ENCODE data around the gene LCP2.

The LCP2 gene

GRCh38 chr5:170296935-170297588 lies 515 bp downstream of the LCP2 start:
- peak; percentile 67 for TF ChIP-seq POLR2A (IDR thresholded peaks at IDR 0.05; ENCODE audit: low read length)
- no peak for TF ChIP-seq GATA1 (IDR thresholded peaks at IDR 0.05; ENCODE audit: low read depth, low read length)
- peak; percentile 39 to 62 for DNase-seq

DNA sequence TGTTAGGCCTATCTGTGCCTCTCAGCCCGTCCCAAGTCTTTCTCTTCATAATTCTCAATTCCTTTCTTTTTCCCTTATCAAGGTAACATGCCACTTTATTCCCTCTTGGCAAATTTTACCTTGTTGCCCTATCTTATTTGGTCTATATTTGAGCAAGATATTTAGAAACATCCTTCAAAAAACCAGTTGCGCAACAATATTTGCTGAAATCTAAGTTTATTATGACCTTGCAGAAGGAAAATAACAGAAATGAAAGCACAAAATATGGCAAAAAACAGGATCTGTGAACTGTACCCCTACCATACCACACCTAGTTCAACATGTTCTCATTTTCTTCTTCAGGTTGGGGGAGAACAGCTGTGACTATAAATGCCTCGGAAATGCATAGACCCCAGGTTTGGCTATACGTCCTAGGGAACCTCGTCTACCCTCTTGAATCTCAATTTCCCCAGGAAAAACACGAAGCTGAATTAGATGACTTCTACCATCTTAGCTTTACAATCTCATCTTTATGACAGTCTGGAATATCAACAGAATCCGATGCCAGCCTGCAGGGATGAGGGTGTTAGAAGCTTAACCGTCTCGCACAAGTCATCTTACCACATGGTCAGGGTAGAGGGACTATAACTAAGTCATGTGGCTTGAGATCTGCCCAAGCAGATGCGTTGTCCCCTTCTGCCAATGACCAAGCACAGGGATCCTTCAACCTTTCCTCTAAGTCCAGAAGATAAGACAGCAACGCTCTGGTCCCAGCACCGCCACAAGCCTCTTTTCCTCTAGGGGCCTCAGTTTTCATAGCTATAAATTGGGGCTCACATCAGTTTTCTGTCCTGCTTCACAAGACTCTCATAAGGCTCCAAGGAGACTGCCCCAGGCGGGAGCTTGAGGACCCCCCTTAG lies 1.3 kb downstream of the LCP2 start:
- no peak for TF ChIP-seq GATA1 (IDR thresholded peaks at IDR 0.05; ENCODE audit: low read depth, low read length)
- TF ChIP-seq POLR2A (IDR thresholded peaks at IDR 0.05; ENCODE audit: low read length) = peak; percentile 77
- DNase-seq = peak; percentile 33 to 63

- TF ChIP-seq GATA1 (IDR thresholded peaks at IDR 0.05; ENCODE audit: low read depth, low read length) (no peak), POLR2A (IDR thresholded peaks at IDR 0.05; ENCODE audit: low read length) (no peak)
- DNase-seq = peak in 1 of 2 experiments; percentile 64
Observed at GRCh38 chr5:170294556-170294955, 3.0 kb downstream of the LCP2 start.

DNA sequence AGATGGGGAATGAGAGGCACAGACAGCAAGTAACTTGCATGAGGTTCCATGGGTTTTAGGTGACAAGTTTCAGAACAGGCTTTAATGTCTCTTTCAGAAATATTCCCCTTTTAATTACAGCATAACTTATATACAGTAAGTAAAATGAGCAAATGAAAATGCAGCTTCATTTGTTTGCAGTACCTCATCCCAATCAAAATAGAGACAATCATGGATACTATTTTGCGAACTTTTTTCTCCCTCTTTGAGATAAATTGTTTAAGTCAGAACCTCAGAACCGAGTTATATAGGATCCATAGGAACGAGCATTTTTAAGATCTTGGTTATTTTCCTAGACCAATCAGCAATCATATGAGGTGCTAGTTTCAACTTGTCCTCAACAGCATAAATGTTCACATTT lies 3.5 kb downstream of the LCP2 start:
- DNase-seq = no peak
- no peak for TF ChIP-seq POLR2A (IDR thresholded peaks at IDR 0.05; ENCODE audit: low read length)
- no peak for TF ChIP-seq GATA1 (IDR thresholded peaks at IDR 0.05; ENCODE audit: low read depth, low read length)

DNA sequence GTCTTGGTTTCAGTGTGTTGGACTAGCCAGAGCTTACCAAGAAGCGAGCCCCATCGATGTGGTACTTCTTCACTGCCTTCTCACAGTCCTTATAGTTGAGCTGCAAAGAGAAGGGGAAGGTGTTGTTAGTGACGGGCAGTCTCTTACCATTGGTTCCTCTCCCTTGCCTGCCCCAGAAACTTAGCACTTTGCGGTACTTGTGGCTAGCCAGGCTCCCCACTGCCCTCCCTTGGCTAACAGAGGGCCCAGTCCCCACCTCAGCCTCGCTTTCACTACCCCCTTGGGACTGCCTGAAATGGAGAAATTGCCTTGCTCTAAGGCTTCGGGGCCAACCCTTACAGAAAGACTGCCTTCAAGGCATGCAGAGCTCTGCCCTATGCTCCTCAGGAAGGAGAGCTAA lies 4.3 kb downstream of the LCP2 start:
- no peak for TF ChIP-seq GATA1 (IDR thresholded peaks at IDR 0.05; ENCODE audit: low read depth, low read length)
- peak; percentile 35 for TF ChIP-seq POLR2A (IDR thresholded peaks at IDR 0.05; ENCODE audit: low read length)
- DNase-seq = peak in 1 of 2 experiments; percentile 28

DNA sequence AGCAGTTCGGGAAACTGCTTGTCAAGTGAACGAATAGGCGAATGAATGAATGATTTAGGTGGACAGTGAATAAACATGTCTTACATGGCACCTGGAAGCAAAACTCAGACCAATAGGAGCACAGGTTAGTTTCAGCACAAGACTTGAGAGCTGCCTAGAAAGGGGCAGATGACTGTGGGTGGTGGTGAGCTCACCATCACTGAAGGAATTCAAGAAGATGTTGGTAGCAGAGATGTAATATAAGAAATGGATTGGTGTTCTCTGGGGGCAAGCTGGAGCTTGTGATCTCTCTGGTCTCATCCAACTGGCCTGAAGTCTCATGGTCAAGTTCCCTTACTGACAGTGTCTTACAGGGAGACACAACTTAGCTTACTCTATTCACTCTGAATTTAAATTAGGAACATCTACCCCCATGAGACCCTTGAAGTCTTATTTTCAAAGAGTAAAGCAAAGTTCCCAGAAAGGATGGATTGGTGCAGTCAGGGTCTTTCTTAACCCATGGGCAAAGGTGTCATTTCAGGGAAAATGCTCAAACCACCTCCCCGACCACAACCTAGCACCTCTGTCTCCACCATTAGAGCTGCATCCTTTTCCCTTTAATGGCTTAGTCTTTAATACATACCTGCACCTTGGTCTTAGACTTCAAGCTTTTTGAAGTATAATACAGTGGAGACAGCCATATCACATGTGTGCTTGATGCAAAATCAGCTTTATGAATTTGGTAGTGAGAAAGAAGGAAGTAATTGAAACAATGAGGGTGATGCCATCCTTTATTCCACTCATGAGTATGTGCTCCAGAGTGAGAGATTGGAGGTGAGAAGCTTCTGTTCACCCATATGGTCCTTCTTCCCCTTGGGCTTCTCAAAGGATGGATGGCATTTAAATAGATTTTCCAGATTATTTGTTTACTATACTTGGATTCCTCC lies 5.1 kb downstream of the LCP2 start:
- TF ChIP-seq GATA1 (IDR thresholded peaks at IDR 0.05; ENCODE audit: low read depth, low read length) = no peak
- no peak for DNase-seq

GRCh38 chr5:170290498-170290897 lies 7.1 kb downstream of the LCP2 start:
- no peak for DNase-seq
- TF ChIP-seq GATA1 (IDR thresholded peaks at IDR 0.05; ENCODE audit: low read depth, low read length) (no peak), POLR2A (IDR thresholded peaks at IDR 0.05; ENCODE audit: low read length) (no peak)

GRCh38 chr5:170289764-170290163 lies 7.8 kb downstream of the LCP2 start:
- TF ChIP-seq GATA1 (IDR thresholded peaks at IDR 0.05; ENCODE audit: low read depth, low read length) (no peak), POLR2A (IDR thresholded peaks at IDR 0.05; ENCODE audit: low read length) (no peak)
- DNase-seq = no peak

GRCh38 chr5:170289121-170289520 lies 8.5 kb downstream of the LCP2 start:
- no peak for TF ChIP-seq GATA1 (IDR thresholded peaks at IDR 0.05; ENCODE audit: low read depth, low read length)
- no peak for TF ChIP-seq POLR2A (IDR thresholded peaks at IDR 0.05; ENCODE audit: low read length)
- DNase-seq = no peak

DNA sequence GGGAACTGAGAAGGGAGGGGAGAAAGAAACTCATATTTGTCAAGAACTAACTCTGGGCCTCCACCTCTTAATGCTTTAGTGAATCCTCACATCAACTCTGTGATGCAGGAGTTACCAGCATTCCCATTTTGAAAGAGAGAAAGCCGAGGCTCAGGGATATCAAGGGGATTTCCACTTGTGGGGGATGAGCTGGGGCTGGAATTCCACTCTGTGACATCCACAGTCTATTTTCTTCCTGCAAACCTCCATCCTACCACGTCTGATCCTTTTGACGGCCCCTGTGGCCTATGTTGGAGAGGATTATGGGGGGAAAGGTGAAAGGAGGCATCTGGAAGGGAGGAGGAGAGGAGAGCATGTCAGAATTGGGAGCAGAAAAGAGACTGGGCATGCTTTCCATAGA lies 9.0 kb downstream of the LCP2 start:
- no peak for DNase-seq
- TF ChIP-seq POLR2A (IDR thresholded peaks at IDR 0.05; ENCODE audit: low read length) = no peak
- TF ChIP-seq GATA1 (IDR thresholded peaks at IDR 0.05; ENCODE audit: low read depth, low read length) = no peak

DNA sequence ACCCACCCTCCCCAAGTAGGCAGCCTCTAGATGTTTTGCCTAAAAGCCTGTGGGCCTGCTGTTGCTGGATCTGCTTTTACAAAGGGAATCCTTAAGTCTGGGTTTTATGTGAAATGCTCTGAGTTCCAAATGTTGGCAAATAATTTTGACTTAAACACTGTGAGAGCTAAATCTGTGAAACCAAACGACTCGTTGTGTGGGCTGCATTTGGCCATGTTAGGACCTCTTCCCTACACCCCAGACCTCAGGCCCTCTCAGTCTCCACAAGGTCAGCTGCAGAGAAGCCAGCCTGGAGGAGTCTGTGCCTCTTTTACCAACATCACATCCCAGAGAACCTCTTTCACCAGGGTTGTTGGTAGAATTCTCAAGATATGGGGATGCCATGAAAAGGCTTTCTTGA lies 9.4 kb downstream of the LCP2 start:
- TF ChIP-seq GATA1 (IDR thresholded peaks at IDR 0.05; ENCODE audit: low read depth, low read length) = no peak
- no peak for TF ChIP-seq POLR2A (IDR thresholded peaks at IDR 0.05; ENCODE audit: low read length)
- no peak for DNase-seq

DNA sequence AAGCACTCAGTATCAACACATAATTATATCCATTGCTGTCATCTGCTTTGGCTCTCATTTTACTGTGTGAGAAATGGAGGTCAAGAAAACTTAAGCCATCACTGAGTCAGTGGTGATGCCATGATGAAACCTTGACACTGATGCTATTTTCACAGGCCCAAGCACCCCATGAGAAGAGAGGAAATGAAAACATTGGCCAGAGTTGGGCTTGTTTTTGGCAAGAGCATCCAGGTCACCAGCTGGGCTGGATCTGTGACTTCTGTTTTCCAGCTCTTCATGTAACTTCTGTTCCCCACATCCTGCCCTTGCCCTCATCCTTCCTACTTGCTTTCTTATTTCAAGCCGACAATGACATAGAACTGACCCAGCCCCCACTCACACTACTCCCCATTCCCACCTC lies 10.0 kb downstream of the LCP2 start:
- no peak for DNase-seq
- TF ChIP-seq GATA1 (IDR thresholded peaks at IDR 0.05; ENCODE audit: low read depth, low read length) (no peak), POLR2A (IDR thresholded peaks at IDR 0.05; ENCODE audit: low read length) (no peak)

DNA sequence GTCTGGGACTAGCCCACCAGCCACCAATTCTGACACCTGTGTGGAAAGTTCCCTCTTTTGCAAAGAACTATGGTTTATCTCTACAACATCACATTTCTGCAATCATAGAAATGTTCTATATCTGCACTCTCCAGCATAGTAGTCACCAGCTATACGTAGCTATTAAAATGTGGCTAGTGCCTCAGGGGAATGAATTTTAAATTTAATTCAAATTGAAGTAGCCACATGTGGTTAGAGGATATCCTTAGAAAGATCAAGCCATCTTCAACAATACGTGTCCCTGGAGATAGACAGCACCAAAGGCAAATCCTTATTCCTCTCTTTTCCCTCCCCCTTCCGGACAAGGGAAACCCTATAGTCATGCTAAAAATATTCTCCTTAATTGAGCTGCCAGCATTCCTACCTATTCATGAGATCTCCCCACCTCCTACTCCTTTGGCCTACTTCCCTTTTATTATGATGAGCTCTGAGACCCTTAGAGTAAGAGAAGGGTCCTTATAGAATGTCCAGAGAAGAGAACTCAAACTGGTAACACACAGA lies 11.1 kb downstream of the LCP2 start:
- no peak for TF ChIP-seq POLR2A (IDR thresholded peaks at IDR 0.05; ENCODE audit: low read length)
- TF ChIP-seq GATA1 (IDR thresholded peaks at IDR 0.05; ENCODE audit: low read depth, low read length) = no peak
- DNase-seq = no peak
